ENCODE measurements around the gene ARHGAP5.

GRCh38 chr14:32129124-32129523 is 52.0 kb downstream of the ARHGAP5 start:
- TF ChIP-seq CTCF (IDR thresholded peaks at IDR 0.05), result no peak
- no peak for TF ChIP-seq POLR2A (IDR thresholded peaks at IDR 0.05)
- no peak for TF ChIP-seq EP300 (IDR thresholded peaks at IDR 0.05)
